GM18867 (cell line): Measurements from ENCODE around the gene CX3CR1.
"Not testable (repeated sequence)": the region's sequence is repeated elsewhere in the genome, so short reads cannot be mapped to it uniquely, and the experiment has no call there.

ENCODE experiments used
- ATAC-seq: cut with Tn5 transposase; IDR thresholded peaks from one replicate; pipeline ENCODE4 v1.9.1; 2021; ENCODE audit warnings: mild to moderate bottlenecking, moderate library complexity; ENCODE audit not compliant: unreplicated experiment

The CX3CR1 gene

DNA sequence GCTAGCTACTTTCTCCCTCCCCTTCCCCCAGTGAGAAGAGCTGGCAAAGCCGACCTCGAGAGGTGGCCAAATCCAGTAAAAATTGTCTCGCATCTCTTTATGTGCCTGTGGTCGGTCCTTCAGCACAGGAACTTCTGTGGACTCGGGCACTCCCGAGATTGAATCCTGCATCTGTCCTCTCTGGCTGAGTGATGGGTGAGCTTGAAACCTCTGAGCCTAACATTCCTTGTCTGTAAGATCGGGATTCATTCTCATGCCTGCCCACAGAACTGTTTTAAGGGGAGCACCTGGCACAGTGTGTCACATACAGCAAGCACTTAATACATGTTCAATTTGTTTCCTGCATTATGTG is 11.3 kb downstream of the CX3CR1 start:
- ATAC-seq: no peak

DNA sequence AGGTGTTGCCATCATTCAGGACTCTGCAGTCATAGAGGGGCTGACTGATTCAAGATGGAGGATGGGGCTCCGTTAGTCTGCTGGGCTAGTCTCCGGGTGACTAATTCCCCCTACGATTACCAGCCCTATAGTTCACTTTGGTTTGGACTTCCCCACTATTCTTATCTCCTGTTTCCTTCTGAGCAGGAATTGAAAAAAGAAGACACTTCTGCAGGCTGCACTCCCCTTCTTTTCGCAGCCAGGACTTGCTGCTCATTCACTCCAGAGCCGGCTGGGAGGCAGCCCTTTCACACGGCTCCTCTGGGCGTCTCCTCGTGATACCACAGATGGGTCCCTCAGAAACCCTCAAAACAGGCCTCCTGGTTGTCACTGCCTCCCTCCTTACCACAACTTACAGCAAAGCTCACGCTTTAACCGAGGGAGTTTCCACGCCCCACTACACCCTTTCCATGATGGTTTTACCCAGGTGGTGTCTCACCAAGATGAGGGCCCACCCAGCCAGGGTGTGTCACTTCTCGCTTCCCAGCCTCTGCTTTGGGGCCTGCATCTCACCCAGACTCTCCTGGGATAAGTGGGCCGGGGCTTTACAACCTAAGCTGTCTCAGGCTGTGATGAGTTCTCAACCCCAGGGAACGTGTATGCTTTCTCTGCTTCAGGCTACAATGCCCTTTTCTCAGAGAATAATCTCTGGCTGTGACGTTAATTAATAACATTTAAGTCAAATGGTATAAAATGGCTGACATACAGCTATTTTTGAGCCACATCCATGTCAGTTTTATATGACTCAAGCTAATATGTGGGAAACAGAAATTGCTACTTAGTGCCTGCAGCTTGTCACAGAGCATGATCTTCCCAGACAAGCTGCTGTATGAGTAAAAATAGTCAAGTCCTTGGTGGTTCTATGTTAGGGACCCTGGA is 11.9 kb downstream of the CX3CR1 start:
- ATAC-seq: peak; percentile 47

DNA sequence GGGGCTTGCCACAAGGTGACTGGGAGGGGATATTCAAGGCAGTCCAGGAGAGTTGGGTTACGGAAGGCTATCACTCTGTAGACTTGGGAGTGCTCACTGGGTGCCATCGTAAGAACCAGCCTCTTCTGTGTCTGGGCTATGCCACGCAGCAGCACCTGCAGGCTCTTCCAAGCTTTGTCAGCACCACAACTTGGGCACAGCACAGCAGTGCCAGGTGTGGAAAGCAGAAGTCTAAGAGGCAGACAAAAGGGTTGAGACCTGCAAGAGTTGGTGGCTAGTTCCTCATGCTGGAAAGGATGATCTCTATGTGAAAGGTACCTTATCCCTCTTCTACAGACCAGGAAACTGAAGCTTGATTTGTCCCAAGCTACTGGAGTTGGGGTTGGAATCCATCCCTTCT is 15.8 kb downstream of the CX3CR1 start:
- no peak for ATAC-seq

DNA sequence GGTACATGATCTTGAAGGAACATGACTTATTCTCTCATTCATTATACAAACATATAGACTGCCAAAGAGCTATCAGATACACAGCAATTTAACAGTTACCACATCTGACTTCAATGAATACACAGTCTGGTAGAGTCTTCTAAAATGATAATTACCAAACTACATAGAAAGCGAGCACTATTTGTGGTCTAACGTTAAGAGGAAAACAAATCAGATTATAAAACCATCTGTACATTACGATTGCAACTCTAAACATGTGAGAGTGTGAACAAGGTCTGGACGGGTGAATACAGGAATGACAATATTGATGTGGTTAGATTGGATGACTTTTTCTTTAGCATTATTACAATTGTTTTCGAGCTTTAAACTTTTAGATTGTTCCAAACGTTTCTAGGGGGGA is 16.3 kb downstream of the CX3CR1 start:
- ATAC-seq: no peak

DNA sequence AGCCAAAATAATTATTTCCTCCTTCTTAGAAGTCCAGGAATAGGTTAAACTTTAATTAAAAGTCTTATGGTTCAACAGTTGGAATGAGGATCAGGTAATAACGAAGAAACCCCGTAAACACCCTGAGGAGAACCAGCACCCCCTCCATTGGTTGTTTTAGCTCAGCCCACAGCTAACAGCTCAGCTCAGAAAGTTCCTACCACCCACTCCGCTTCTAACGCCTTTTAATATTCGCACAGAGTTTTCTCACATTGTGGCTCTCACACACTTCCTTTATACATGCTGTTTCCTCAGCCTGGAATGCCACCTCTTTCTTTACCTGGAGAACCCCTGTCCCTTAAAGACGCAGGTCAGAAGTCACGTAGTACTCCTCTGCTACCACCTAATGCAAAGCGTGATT is 17.0 kb downstream of the CX3CR1 start:
- ATAC-seq: no peak

DNA sequence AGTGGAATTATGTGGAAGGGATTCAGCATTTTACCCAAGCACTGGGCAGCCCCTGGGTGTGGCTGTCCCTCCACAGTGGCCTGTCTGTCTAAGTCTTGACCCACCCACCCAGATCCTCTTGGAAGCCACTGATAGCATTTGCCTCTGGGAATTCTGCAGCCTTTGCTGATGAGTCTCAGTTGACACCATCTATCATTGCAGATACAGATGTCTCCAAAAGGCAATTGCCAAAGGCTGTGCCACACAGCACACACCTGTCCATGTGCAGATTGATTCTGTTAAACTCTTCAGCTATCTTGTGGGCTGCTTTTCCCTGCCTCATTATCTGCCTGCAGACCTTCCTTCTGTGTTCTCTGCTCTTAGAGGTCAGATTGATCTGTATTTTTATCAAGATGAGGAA is 18.1 kb downstream of the CX3CR1 start:
- no peak for ATAC-seq

DNA sequence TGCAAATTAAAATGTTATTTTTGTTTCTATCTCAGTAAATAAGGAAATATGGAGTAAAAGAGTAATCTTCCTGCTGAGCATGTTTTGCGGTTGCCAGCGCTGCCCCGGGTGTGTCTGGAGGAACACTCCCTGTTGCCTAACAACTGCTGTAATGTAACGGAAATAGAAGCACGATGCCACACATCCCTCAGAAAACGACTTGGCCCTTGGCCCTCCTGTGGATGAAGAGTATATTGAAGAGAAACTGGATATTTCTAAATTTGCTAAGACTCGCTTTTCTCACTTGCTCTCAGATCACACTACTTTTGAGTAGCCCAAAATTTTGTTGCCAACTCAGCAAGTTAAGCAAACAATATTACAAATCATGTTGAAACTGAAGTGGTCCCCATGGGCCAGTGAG is 18.9 kb downstream of the CX3CR1 start:
- ATAC-seq: peak; percentile 64

DNA sequence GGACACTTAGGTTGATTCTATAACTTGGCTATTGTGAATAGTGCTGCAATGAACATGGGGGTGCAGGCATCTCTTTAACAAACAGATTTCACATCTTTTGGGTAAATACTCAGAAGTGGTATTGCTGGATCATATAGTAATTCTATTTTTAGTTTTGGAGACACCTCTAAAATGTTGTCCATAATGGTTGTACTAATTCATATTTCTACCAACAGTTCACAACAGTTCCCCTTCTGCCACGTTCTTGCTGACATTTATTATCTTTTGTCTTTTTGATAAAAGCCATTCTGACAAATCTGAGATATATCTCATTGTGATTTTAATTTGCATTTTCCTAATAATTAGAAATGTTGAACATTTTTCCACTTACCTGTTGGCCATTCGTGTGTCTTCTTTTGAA is 19.5 kb downstream of the CX3CR1 start:
- no peak for ATAC-seq

DNA sequence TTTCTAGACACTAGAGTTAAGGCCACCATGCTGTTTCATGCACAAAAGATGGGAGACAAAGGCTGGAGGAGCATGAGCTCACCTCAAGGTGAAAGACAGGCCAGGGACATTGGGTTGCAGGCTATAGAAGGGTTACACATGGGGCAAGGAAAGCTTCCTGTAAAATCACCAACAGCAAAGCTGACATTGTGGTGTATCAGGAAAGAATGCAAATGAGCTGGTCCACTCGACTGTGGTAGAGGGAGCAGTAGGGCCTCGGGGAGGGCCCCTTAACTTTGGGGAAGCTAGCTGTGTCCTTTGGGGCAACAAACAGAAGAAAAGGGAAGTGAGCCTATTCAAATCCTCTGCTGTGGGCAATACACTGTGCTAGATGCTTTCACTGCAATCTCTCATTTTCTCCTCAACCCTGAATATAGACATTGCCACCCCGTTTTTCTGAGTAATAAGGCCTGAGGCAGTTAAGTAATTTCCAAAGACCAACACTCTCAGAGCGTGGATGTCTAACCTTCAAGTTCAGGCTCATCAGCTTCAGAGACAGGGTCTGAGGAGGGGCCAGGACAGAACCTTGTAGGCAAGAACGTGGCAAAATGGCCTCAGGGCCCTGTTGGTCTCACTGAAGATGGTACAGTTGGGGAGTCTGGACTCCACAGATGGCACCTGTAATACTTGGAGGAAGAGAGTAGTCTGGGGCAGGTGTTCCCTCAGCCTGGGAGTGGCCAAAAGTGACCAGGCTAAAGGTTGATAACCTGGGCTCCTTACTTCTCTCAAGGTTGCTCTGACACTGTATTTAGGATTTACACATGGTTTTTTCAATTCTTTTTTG is 24.1 kb downstream of the CX3CR1 start:
- ATAC-seq: peak; percentile 99

DNA sequence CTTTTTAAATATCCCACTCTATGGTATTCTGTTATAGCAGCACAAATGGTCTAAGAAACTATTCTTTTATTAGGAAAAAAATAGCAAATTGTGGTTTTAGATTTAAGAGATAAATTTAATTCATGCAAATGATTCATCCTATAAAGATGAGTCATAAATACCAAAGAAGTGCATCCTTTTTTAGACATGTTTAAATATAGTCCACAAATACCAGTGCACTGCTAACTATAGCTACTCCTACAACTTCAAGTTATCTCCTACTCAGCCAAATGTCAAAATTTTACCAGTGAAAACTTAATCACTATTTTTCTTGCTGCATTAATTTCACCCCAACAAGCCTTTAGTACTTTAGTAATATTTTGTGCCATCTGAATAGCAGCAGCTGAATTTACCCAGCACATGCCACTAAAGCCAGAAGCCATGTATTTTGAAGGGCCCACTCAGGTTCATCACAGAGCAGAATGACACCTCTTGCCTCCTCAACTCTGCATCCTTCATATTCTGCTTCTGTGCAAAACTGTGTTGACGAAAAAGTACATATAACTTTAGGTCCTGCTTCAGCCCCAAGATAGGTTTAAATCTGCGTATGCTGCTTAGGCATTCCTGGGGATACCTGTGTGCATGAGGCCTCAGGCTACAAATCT is 24.9 kb downstream of the CX3CR1 start:
- no peak for ATAC-seq

DNA sequence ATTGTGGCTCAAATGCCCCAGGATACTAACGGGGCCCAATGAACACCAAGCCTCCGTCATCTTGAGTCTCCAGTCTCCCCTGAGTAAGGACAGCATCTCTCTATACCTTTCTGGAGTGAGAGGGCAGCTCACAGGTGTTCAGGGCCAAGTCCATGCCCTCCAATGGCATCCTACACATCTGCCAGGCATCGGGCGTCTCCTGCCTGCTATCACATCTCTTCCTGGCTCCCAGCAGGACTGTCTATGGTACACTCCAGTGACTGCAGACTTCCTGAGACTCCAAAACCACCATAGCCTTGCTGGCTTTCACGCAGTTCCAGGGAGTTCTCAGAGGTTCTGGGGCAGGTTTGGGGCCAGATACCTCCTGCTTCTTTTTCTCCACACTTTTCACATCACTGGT is 28.3 kb downstream of the CX3CR1 start:
- ATAC-seq: no peak

DNA sequence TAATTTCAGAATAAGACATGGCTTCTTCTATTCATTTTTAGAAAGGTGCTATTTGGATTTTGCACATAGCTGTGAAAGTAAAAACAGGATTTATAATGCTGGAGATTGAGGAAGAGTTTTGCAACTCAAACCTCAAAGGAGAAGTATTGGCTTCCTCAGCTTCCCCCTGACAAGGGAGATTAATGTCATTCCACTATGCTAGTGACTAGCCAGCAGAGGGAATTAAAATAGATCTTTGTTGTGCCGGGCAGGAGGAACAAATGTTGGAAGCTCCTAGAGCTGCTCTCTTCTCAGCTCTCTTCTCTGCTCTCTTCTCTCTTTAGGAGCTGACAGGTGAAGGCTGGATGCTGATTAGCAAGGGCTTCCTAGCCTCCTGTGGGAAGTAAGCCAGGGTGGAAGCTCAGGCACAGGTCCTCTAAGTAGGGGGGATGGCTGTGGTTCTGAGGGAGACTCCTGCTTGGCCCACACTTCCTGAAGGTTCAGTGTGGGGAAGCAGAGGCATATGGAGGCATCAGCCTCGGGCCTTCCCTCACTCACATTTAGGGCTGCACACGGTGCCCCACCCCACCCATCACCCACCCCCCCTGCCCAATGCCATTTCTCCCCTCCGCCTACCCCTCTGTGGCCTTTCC is 29.6 kb downstream of the CX3CR1 start:
- no peak for ATAC-seq

DNA sequence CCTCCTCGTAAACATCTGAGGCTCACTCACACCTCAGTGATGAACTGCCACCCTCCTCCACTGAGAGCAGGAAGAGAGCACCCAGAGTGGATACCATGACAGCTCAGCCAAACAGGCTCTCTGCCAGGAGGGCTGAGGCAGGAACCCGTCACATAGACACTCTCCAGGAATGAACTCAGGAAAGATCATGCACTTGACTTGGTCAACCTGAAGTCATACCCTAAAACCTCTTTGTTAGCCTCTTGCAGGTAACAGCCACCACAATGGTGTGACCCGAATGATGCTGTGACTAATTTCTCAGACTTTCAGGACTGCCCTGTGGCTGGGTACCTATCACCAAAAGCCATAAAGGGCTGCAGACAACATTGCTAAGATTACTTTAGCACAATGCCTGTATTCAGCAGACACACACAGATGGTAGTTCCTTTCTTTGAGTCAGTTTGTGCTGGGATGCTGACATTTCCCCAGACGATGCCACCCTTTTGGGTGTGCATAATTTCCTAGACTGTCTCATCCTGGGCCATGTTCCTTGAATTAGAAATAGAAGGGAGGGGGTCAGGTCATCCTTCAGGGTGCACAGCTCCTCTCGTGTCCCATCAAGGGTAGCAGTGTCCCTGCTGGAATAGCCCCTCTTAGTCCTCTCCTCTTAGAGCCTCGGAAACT is 30.3 kb downstream of the CX3CR1 start:
- peak; percentile 61 for ATAC-seq

DNA sequence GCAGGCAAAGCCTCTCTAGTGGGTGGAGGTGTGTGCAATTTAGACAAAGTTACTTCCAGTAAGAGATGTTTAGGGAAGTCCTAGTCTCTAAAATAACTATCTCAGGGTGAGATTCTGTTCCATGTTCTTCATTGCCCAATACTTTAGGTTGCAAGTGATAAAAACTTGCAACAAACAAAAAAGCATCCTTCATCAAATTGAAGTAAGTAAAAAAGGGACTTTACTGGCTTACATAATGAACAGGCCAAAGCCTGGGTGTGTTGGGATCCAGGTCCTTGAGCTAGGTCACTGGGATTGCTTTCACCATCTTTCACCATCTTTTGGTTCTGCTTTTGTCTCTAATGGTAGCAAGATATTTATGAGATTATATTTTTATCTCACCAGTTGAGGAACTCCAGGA is 38.3 kb downstream of the CX3CR1 start:
- no peak for ATAC-seq

DNA sequence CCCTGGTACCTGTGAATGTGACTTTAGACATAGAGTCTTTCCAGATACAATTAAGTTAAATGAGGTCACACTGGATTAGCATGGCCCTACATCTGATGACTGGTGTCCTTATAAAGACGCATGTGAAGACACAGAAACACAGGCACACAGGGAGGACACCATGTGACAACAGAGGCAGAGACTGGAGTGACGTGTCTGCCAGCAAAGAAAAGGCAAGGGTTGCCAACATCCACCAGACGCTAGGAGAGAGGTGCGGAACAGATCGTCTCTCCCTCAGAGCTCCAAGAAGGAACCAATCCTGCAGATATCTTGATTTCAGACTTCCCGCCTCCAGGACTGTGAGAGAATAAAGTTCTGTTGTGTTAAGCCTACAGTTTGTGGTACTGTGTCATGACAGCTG is 42.8 kb downstream of the CX3CR1 start:
- ATAC-seq: no peak

DNA sequence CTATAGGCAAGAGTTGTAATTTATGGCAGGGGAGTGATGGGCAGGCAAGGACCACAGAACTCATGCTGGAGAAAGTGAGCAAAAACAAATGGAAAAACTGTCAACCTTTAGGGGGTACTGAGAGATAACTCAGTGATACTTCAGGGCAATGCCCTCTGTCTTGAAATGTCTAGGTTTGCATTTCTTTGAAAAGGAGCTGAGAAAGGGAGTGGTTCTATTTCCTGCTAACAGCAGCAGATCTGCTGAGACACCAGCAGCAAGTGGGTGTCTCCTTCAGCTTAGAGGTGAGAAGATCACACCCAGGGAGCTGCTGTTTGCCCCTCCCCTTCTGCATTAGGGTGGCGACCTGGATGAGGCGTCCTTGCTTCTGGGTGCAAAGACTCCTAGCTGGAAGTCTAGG is 45.2 kb downstream of the CX3CR1 start:
- peak; percentile 63 for ATAC-seq

DNA sequence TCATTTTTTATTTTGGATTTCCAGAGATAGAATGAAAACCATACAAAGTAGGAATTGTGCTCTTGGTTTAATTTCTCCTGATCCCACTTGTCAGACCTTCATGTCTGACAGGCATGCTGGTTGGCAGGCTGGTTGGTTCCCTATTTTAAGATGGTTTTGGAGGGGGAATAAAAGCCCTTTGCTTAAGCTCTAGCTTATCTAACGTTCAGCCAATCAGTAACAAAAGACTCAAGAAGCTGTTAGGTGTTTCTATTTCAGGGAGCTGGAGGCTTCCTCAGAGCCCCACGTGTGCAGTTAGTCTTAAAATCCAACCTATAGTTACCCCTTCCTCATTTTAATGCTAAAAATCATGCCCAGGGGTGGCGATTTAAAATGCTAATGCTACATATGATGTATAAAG is 47.0 kb downstream of the CX3CR1 start:
- ATAC-seq: no peak

DNA sequence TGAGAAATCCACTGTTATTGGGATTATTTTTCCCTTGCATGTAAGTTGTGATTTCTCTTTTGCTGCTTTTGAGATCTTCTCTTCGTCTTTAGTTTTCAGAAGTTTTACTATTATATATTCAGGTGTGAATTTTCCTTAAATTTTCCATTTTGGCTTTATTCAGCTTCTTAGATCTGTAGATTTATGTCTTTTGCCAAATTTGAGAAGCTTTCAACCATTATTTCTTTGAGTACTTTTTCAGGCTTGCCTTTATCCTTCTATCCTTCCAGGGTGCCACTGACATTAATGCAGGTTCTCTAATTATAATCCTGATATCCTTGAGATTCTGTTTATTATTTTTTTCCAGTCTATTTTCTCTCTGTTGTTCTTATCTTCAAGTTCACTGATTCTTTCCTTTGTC is 49.4 kb downstream of the CX3CR1 start:
- no peak for ATAC-seq

DNA sequence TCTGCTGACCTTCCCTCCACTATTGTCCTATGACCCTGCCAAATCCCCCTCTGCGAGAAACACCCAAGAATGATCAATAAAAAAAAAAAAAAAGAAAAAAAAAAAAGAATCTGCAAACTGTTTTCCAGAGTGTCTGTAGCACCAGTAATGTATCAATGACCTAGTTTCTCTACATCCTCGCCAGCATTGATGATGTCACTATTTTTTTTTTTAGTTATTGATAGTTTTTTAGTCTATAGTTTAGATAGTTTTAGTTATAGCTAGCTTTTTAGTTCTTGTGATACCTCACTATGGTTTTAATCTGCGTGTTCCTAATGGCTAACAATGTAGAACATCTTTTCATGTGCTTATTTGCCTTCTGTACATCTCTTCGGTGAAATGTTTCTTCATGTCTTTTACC is 51.3 kb downstream of the CX3CR1 start:
- ATAC-seq: no peak

DNA sequence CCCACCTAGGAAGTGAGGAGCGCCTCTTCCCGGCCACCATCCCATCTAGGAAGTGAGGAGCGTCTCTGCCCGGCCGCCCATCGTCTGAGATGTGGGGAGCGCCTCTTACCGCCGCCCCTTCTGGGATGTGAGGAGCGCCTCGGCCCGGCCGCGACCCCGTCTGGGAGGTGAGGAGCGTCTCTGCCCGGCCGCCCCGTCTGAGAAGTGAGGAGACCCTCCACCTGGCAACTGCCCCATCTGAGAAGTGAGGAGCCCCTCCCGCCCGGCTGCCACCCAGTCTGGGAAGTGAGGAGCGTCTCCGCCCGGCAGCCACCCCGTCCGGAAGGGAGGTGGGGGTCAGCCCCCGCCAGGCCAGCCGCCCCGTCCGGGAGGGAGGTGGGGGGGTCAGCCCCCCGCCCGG is 52.2 kb downstream of the CX3CR1 start:
- ATAC-seq: not testable (repeated sequence)
